Tibial nerve (tissue), 3 donors: ENCODE measurements around the gene WDR48.

Experiments used
- CTCF ChIP-seq, 5 experiments: fragments of 200-600 bp in 3 of 5; fragments of 450-650 bp in 2 of 5; sonication (generic) in 3 of 5; IDR thresholded peaks; one replicate each; pipeline ENCODE4 v1.5.1; 2016 to 2019; ENCODE audit warnings: antibody characterized with exemption in 5 of 5, mild to moderate bottlenecking in 3 of 5, moderate library complexity in 2 of 5
- POLR2A ChIP-seq, 2 donors: fragments of 450-650 bp; IDR thresholded peaks; one replicate each; pipeline ENCODE4 v1.6.1; 2017; ENCODE audit warnings: antibody characterized with exemption in 2 of 2, mild to moderate bottlenecking in 2 of 2, moderate library complexity in 2 of 2

GRCh38 chr3:39075910-39076309, 24.1 kb downstream of the WDR48 start:
- TF ChIP-seq CTCF (IDR thresholded peaks at IDR 0.05) (no peak), POLR2A (IDR thresholded peaks at IDR 0.05) (no peak)
